CD4-positive, alpha-beta T cell (primary cell): ENCODE results near the gene MYO3B. TPM values are rescaled to one million over a fixed set of nuclear protein-coding genes. Genes with fewer than 3 reads are reported as not detected.

ENCODE experiments used
- ATAC-seq: fragments of 200-7000 bp; cut with Tn5 transposase; one replicate; pipeline ENCODE4 v1.10.0; 2022; ENCODE audit warnings: mild to moderate bottlenecking; ENCODE audit not compliant: poor library complexity
- CTCF ChIA-PET: fragments of 350-600 bp; sonication (Branson Sonifier 250); formaldehyde crosslinking; loops from one replicate; lab custom pipeline; 2021; ENCODE audit warnings: antibody characterized with exemption, inconsistent platforms; lab: Charles Lee
- POLR2A ChIA-PET: fragments of 350-600 bp; sonication (Branson Sonifier 250); formaldehyde crosslinking; loops from one replicate; lab custom pipeline; 2021; ENCODE audit warnings: antibody characterized with exemption, inconsistent platforms; lab: Charles Lee
- DNase-seq, 14 experiments: peaks; one replicate each; pipeline ENCODE4 v3.0.0-alpha.2; 2013 to 2020; ENCODE audit warnings: mixed read lengths in 2 of 14
- H3K27ac ChIP-seq, 2 donors: one replicate each; pipeline versions ENCODE4 v1.5.1 to v1.7.0; 2013; ENCODE audit warnings: low read length in 2 of 2, low read depth in 1 of 2, mild to moderate bottlenecking in 1 of 2
- H3K27me3 ChIP-seq, 2 experiments: 1 replicate in 1 of 2; 2 replicates in 1 of 2; pipeline versions ENCODE4 v1.6.1 to v1.7.0; 2013; ENCODE audit warnings: low read length in 2 of 2, control low read depth in 1 of 2, mild to moderate bottlenecking in 1 of 2, moderate library complexity in 1 of 2; ENCODE audit not compliant: insufficient read depth in 2 of 2, control insufficient read depth in 1 of 2
- H3K36me3 ChIP-seq: one replicate; pipeline ENCODE4 v1.6.1; 2013; ENCODE audit warnings: low read length, control low read depth; ENCODE audit not compliant: insufficient read depth
- H3K4me1 ChIP-seq: one replicate; pipeline ENCODE4 v1.6.1; 2013; ENCODE audit warnings: low read length, control low read depth; ENCODE audit not compliant: insufficient read depth
- H3K4me3 ChIP-seq: one replicate; pipeline ENCODE4 v1.5.1; 2013; ENCODE audit warnings: mild to moderate bottlenecking, low read length, moderate library complexity
- H3K9me3 ChIP-seq, 2 experiments: 1 replicate in 1 of 2; 2 replicates in 1 of 2; pipeline versions ENCODE4 v1.6.1 to v1.7.0; 2013; ENCODE audit warnings: low read length in 2 of 2, mild to moderate bottlenecking in 2 of 2, control low read depth in 1 of 2, moderate library complexity in 1 of 2; ENCODE audit not compliant: control insufficient read depth in 1 of 2, insufficient read depth in 1 of 2
- H3K27ac Mint-ChIP-seq: one replicate; pipeline ENCODE4 v1.8.0; 2020; ENCODE audit warnings: mixed read lengths
- H3K27me3 Mint-ChIP-seq: one replicate; pipeline ENCODE4 v1.8.0; 2021; ENCODE audit warnings: mixed read lengths
- H3K36me3 Mint-ChIP-seq: one replicate; pipeline ENCODE4 v1.8.0; 2021; ENCODE audit warnings: low read depth, mixed read lengths
- H3K4me1 Mint-ChIP-seq: one replicate; pipeline ENCODE4 v1.8.0; 2021; ENCODE audit warnings: low read depth, mixed read lengths
- H3K4me3 Mint-ChIP-seq: one replicate; pipeline ENCODE4 v1.8.0; 2020; ENCODE audit warnings: mild to moderate bottlenecking, mixed read lengths
- H3K9me3 Mint-ChIP-seq: one replicate; pipeline ENCODE4 v1.8.0; 2020; ENCODE audit warnings: mixed read lengths
- intact Hi-C, 2 experiments: fragments of 100-400 bp; cut with DNase I in 1 of 2; cut with micrococcal nuclease in 1 of 2; formaldehyde crosslinking; loops; one replicate each; pipeline versions ENCODE4 v1.15.1 to v1.9.0; 2023 to 2025; cut with DNase I, micrococcal nuclease
- total RNA-seq, 174 experiments: library from RNA in 2 of 174; stranded (reverse) in 2 of 174; gene quantifications; one replicate each; pipeline ENCODE4 v1.2.3 and lab custom pipeline; 2021 to 2026
- TF ChIP-seq, protein P1 (sequence below): fragments of 200-600 bp; IDR thresholded peaks from one replicate; pipeline ENCODE4 v1.8.0; 2022; ENCODE audit warnings: antibody characterized with exemption, mild to moderate bottlenecking

Gene MYO3B
- total RNA-seq, 2 experiments from 2014 or later: not detected

DNA sequence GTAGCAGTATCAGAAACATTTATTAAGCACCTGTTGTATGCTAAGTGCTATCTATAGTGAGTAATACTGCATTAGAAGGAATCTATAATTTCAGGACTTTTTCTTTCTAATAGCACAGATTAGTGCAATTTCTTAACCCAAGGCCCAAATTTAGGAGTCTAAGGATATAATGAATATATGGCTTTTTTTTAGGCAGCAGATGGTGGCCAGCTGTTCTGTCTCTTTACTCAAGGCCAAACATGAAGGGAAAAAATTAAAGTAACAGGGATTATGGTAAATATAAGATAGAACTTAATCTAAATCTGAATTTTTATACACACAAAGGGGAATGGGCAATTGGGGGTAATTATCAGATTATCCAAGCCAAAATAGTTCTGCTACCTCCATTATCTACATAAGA is 306.6 kb downstream of the MYO3B start:
- H3K4me3 ChIP-seq: no peak overlapping the region
- DNase-seq: no peak
- H3K9me3 ChIP-seq: no peaks in the 10 kb centered on the region
- TF ChIP-seq, protein P1, sequence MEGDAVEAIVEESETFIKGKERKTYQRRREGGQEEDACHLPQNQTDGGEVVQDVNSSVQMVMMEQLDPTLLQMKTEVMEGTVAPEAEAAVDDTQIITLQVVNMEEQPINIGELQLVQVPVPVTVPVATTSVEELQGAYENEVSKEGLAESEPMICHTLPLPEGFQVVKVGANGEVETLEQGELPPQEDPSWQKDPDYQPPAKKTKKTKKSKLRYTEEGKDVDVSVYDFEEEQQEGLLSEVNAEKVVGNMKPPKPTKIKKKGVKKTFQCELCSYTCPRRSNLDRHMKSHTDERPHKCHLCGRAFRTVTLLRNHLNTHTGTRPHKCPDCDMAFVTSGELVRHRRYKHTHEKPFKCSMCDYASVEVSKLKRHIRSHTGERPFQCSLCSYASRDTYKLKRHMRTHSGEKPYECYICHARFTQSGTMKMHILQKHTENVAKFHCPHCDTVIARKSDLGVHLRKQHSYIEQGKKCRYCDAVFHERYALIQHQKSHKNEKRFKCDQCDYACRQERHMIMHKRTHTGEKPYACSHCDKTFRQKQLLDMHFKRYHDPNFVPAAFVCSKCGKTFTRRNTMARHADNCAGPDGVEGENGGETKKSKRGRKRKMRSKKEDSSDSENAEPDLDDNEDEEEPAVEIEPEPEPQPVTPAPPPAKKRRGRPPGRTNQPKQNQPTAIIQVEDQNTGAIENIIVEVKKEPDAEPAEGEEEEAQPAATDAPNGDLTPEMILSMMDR: no peak
- no peak overlapping the region for H3K27ac ChIP-seq
- CTCF ChIA-PET: interaction anchor here (1.6 kb wide), 1 partner anchor 10 kb away, joined by 4 read pairs; no protein-coding TSS in a partner anchor
- no peak for ATAC-seq
- no peaks in the 10 kb centered on the region for H3K4me1 ChIP-seq
- no peak overlapping the region for H3K27ac Mint-ChIP-seq
- POLR2A ChIA-PET: no interaction called here
- no peaks in the 10 kb centered on the region for H3K36me3 ChIP-seq
- no peak overlapping the region for H3K4me3 Mint-ChIP-seq
- H3K27me3 ChIP-seq: no peaks in the 10 kb centered on the region
- no peaks in the 10 kb centered on the region for H3K36me3 Mint-ChIP-seq
- no peaks in the 10 kb centered on the region for H3K27me3 Mint-ChIP-seq
- no peaks in the 10 kb centered on the region for H3K4me1 Mint-ChIP-seq
- intact Hi-C loops: no loop called here
- H3K9me3 Mint-ChIP-seq: no peaks in the 10 kb centered on the region

GRCh38 chr2:170485254-170486026 is 307.5 kb downstream of the MYO3B start:
- TF ChIP-seq, protein P1: no peak
- H3K27me3 Mint-ChIP-seq: no peaks in the 10 kb centered on the region
- Histone ChIP-seq H3K27ac (no peak overlapping the region), H3K4me1 (no peaks in the 10 kb centered on the region), H3K4me3 (no peak overlapping the region), H3K36me3 (no peaks in the 10 kb centered on the region), H3K9me3 (no peaks in the 10 kb centered on the region), H3K27me3 (no peaks in the 10 kb centered on the region)
- no peak overlapping the region for H3K4me3 Mint-ChIP-seq
- POLR2A ChIA-PET: no interaction called here
- no peaks in the 10 kb centered on the region for H3K9me3 Mint-ChIP-seq
- CTCF ChIA-PET: interaction anchor here (1.6 kb wide), 1 partner anchor 9 kb away, joined by 4 read pairs; no protein-coding TSS in a partner anchor
- ATAC-seq (no peak), DNase-seq (no peak)
- no peak overlapping the region for H3K27ac Mint-ChIP-seq
- intact Hi-C loops: loop anchor here (1.0 to 2.0 kb wide), 2 partner anchors 327 to 329 kb away; no protein-coding TSS in a partner anchor
- H3K36me3 Mint-ChIP-seq: no peaks in the 10 kb centered on the region
- H3K4me1 Mint-ChIP-seq: no peaks in the 10 kb centered on the region

GRCh38 chr2:170486730-170487129 is 308.8 kb downstream of the MYO3B start:
- H3K4me1 Mint-ChIP-seq: no peaks in the 10 kb centered on the region
- DNase-seq (peak in 3 of 14 experiments; percentile 22 to 40 (median 33)), ATAC-seq (no peak)

More at GRCh38 chr2:170486730-170487129, 308.8 kb downstream of the MYO3B start:
- Histone ChIP-seq H3K9me3 (no peaks in the 10 kb centered on the region), H3K27me3 (no peaks in the 10 kb centered on the region), H3K4me1 (no peaks in the 10 kb centered on the region), H3K27ac (no peak overlapping the region), H3K4me3 (no peak overlapping the region), H3K36me3 (no peaks in the 10 kb centered on the region)
- Mint-ChIP-seq H3K4me3 (no peak overlapping the region), H3K27ac (no peak overlapping the region), H3K36me3 (no peaks in the 10 kb centered on the region), H3K9me3 (no peaks in the 10 kb centered on the region), H3K27me3 (no peaks in the 10 kb centered on the region)
- intact Hi-C loops: loop anchor here (1.0 to 2.0 kb wide), 2 partner anchors 326 to 328 kb away; no protein-coding TSS in a partner anchor
- ChIA-PET POLR2A (interaction anchor here (0.6 kb wide), 1 partner anchor 228 kb away, joined by 3 read pairs; the partner anchor contains the start of gene SP5), CTCF (interaction anchor here (0.6 kb wide), 1 partner anchor 327 kb away, joined by 3 read pairs; no protein-coding TSS in a partner anchor)
- TF ChIP-seq, protein P1: no peak
